ENCODE measurements around the gene RYR3.

DNA sequence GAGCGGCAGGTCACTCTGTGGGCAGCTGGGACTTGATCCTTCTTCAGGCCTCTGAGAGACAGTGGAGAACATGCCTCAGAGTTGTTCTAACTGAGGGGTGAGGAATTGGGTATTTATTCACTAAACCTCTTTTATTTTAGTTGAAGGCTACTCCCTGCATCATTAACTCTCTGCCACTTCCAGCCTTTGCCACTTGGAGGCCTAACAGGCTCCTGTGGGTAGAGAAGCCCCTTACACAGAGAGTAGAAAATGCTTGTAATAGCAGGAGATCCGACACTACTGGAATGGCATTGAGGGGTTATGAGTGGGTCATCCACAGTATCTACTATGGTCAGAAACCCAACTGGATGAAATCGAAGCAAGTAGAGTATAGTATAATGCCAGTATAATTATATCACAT, 81.7 kb downstream of the RYR3 start:
- TF ChIP-seq, protein P1, sequence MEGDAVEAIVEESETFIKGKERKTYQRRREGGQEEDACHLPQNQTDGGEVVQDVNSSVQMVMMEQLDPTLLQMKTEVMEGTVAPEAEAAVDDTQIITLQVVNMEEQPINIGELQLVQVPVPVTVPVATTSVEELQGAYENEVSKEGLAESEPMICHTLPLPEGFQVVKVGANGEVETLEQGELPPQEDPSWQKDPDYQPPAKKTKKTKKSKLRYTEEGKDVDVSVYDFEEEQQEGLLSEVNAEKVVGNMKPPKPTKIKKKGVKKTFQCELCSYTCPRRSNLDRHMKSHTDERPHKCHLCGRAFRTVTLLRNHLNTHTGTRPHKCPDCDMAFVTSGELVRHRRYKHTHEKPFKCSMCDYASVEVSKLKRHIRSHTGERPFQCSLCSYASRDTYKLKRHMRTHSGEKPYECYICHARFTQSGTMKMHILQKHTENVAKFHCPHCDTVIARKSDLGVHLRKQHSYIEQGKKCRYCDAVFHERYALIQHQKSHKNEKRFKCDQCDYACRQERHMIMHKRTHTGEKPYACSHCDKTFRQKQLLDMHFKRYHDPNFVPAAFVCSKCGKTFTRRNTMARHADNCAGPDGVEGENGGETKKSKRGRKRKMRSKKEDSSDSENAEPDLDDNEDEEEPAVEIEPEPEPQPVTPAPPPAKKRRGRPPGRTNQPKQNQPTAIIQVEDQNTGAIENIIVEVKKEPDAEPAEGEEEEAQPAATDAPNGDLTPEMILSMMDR (IDR thresholded peaks at IDR 0.05) = no peak
- no peak for TF ChIP-seq POLR2A (IDR thresholded peaks at IDR 0.05)

All from lower leg skin (tissue), 3 donors.